Measurements from ENCODE around the gene NT5DC1.
A peak's percentile ranks its signal among the peaks of the same experiment; 100 is the strongest.

Gene NT5DC1

GRCh38 chr6:116100419-116101301 is at the start of gene NT5DC1:
Gene NT5DC1 (plus strand): TSS chr6:116100853. CDS start chr6:116100931, 78 bp downstream.
- Mint-ChIP-seq H3K27ac (peak within 1 kb of the TSS; percentile 85 to 94), H3K27me3 (no peaks in the 10 kb centered on the region), H3K4me1 (peaks cover 56% of the 10 kb centered on the region), H3K4me3 (peak within 1 kb of the TSS; percentile 93 to 95), H3K9me3 (peaks cover 7 to 11% of the 10 kb centered on the region in 2 donors)
- DNase-seq (peak; percentile 86 to 87), ATAC-seq (peak; percentile 92)

GRCh38 chr6:116051244-116051643 is 49.4 kb upstream of the NT5DC1 start:
- H3K27ac Mint-ChIP-seq: no peak overlapping the region
- ATAC-seq: no peak
- no peaks in the 10 kb centered on the region for H3K4me1 Mint-ChIP-seq
- H3K27me3 Mint-ChIP-seq: peaks cover 23% of the 10 kb centered on the region
- H3K9me3 Mint-ChIP-seq: no peaks in the 10 kb centered on the region
- H3K4me3 Mint-ChIP-seq: no peak overlapping the region
- DNase-seq: no peak

GRCh38 chr6:116055513-116055912 is 45.1 kb upstream of the NT5DC1 start:
- Mint-ChIP-seq H3K27ac (no peak overlapping the region), H3K4me3 (no peak overlapping the region), H3K4me1 (no peaks in the 10 kb centered on the region), H3K9me3 (no peaks in the 10 kb centered on the region), H3K27me3 (peaks cover 5% of the 10 kb centered on the region)
- ATAC-seq (no peak), DNase-seq (no peak)

- Mint-ChIP-seq H3K4me3 (no peak overlapping the region), H3K4me1 (no peaks in the 10 kb centered on the region), H3K9me3 (no peaks in the 10 kb centered on the region), H3K27me3 (peaks cover 9% of the 10 kb centered on the region), H3K27ac (no peak overlapping the region)
- no peak for DNase-seq
- ATAC-seq: no peak
Measured at GRCh38 chr6:116057766-116058165, 42.9 kb upstream of the NT5DC1 start.

GRCh38 chr6:116059713-116060571 is 40.7 kb upstream of the NT5DC1 start:
- DNase-seq: no peak
- H3K27ac Mint-ChIP-seq: no peak overlapping the region
- no peaks in the 10 kb centered on the region for H3K4me1 Mint-ChIP-seq
- H3K9me3 Mint-ChIP-seq: no peaks in the 10 kb centered on the region
- no peak for ATAC-seq
- H3K27me3 Mint-ChIP-seq: peaks cover 9% of the 10 kb centered on the region
- H3K4me3 Mint-ChIP-seq: no peak overlapping the region

GRCh38 chr6:116060572-116061283 is 39.9 kb upstream of the NT5DC1 start, which contains the start of gene FRK:
Gene FRK (minus strand): TSS chr6:116060891. CDS start chr6:116060311, 580 bp downstream.
- Mint-ChIP-seq H3K27ac (no peak within 1 kb of the TSS), H3K4me3 (no peak within 1 kb of the TSS), H3K9me3 (no peaks in the 10 kb centered on the region), H3K4me1 (no peaks in the 10 kb centered on the region), H3K27me3 (peaks cover 9% of the 10 kb centered on the region)
- DNase-seq (no peak), ATAC-seq (no peak)

GRCh38 chr6:116062496-116062895 is 38.2 kb upstream of the NT5DC1 start:
- Mint-ChIP-seq H3K4me1 (no peaks in the 10 kb centered on the region), H3K27me3 (peaks cover 9% of the 10 kb centered on the region), H3K9me3 (no peaks in the 10 kb centered on the region), H3K4me3 (no peak overlapping the region), H3K27ac (no peak overlapping the region)
- DNase-seq (no peak), ATAC-seq (no peak)

- Mint-ChIP-seq H3K27ac (no peak overlapping the region), H3K4me1 (no peaks in the 10 kb centered on the region), H3K27me3 (peaks cover 9% of the 10 kb centered on the region), H3K9me3 (no peaks in the 10 kb centered on the region), H3K4me3 (no peak overlapping the region)
- ATAC-seq (no peak), DNase-seq (no peak)
Measured at GRCh38 chr6:116064666-116065065, 36.0 kb upstream of the NT5DC1 start.

GRCh38 chr6:116066789-116067188 is 33.9 kb upstream of the NT5DC1 start:
- Mint-ChIP-seq H3K4me1 (no peaks in the 10 kb centered on the region), H3K9me3 (no peaks in the 10 kb centered on the region), H3K27me3 (peaks cover 3% of the 10 kb centered on the region), H3K27ac (no peak overlapping the region), H3K4me3 (no peak overlapping the region)
- DNase-seq (no peak), ATAC-seq (no peak)

- ATAC-seq (no peak), DNase-seq (no peak)
- Mint-ChIP-seq H3K4me3 (no peak overlapping the region), H3K9me3 (no peaks in the 10 kb centered on the region), H3K27me3 (no peaks in the 10 kb centered on the region), H3K4me1 (no peaks in the 10 kb centered on the region), H3K27ac (peak overlapping the region in 1 of 2 donors; percentile 50)
Measured at GRCh38 chr6:116070101-116070500, 30.6 kb upstream of the NT5DC1 start.

- Mint-ChIP-seq H3K9me3 (no peaks in the 10 kb centered on the region), H3K27me3 (no peaks in the 10 kb centered on the region), H3K27ac (no peak overlapping the region), H3K4me3 (no peak overlapping the region), H3K4me1 (no peaks in the 10 kb centered on the region)
- ATAC-seq: no peak
- DNase-seq: no peak
Measured at GRCh38 chr6:116070616-116071389, 29.9 kb upstream of the NT5DC1 start.

GRCh38 chr6:116072368-116072767 is 28.3 kb upstream of the NT5DC1 start:
- H3K27ac Mint-ChIP-seq: peak overlapping the region in 1 of 2 donors; percentile 12
- no peak for ATAC-seq
- H3K4me1 Mint-ChIP-seq: no peaks in the 10 kb centered on the region
- H3K9me3 Mint-ChIP-seq: no peaks in the 10 kb centered on the region
- H3K27me3 Mint-ChIP-seq: peaks cover 2% of the 10 kb centered on the region
- DNase-seq: no peak
- no peak overlapping the region for H3K4me3 Mint-ChIP-seq

GRCh38 chr6:116073765-116074440 is 26.8 kb upstream of the NT5DC1 start:
- Mint-ChIP-seq H3K27me3 (peaks cover 6% of the 10 kb centered on the region), H3K27ac (peak overlapping the region in 1 of 2 donors; percentile 52), H3K4me3 (no peak overlapping the region), H3K4me1 (no peaks in the 10 kb centered on the region), H3K9me3 (no peaks in the 10 kb centered on the region)
- no peak for DNase-seq
- no peak for ATAC-seq

- Mint-ChIP-seq H3K27me3 (peaks cover 6% of the 10 kb centered on the region), H3K9me3 (no peaks in the 10 kb centered on the region), H3K27ac (no peak overlapping the region), H3K4me1 (no peaks in the 10 kb centered on the region), H3K4me3 (no peak overlapping the region)
- DNase-seq: no peak
- ATAC-seq: no peak
Measured at GRCh38 chr6:116074732-116075390, 25.8 kb upstream of the NT5DC1 start.
